A549 (cell line): ENCODE measurements around the gene LARGE1. TPM values are rescaled to one million over a fixed set of nuclear protein-coding genes. Genes with fewer than 3 reads are reported as not detected.

Experiments
- ATAC-seq, 2 experiments: fragments of 200-7000 bp in 1 of 2; fragments of >200 bp in 1 of 2; cut with Nextera tagmentation in 1 of 2; cut with Tn5 transposase in 1 of 2; 3 replicates each; pipeline versions ENCODE4 v1.8.0 to v1.9.1; 2018 to 2020; ENCODE audit warnings: mild to moderate bottlenecking in 1 of 2, moderate library complexity in 1 of 2
- CTCF ChIA-PET: fragments of 300-600 bp; sonication (Branson Sonifier 250); formaldehyde crosslinking; extraction: SDS; loops from one replicate; lab custom pipeline; 2021; ENCODE audit warnings: antibody characterized with exemption, inconsistent platforms; lab: Yijun Ruan, JAX
- POLR2A ChIA-PET: fragments of 350-600 bp; formaldehyde crosslinking; extraction: SDS; loops from one replicate; lab custom pipeline; 2021; ENCODE audit warnings: antibody characterized with exemption, inconsistent platforms; lab: Yijun Ruan, JAX
- DNase-seq, 2 experiments: peaks; one replicate each; pipeline versions ENCODE4 v3.0.0 to v3.0.0-alpha.2; 2011 to 2016; ENCODE audit warnings: low read depth in 1 of 2, low spot score in 1 of 2
- FAIRE-seq: peaks from 2 replicates; lab custom pipeline; 2011; peaks lifted over from hg19 to GRCh38; lab: Jason Lieb, UNC
- H3K27ac ChIP-seq, 2 experiments: fragments of >200 bp; sonication (Bioruptor Twin); formaldehyde crosslinking; 3 replicates each; pipeline ENCODE4 v1.5.1; 2016 to 2017
- H3K4me1 ChIP-seq: fragments of >200 bp; sonication (Bioruptor Twin); formaldehyde crosslinking; 3 replicates; pipeline ENCODE4 v1.6.1; 2016
- H3K4me2 ChIP-seq: fragments of >200 bp; sonication (Bioruptor Twin); formaldehyde crosslinking; 3 replicates; pipeline ENCODE4 v1.6.1; 2016
- H3K4me3 ChIP-seq: fragments of >200 bp; sonication (Bioruptor Twin); formaldehyde crosslinking; 3 replicates; pipeline ENCODE4 v1.5.1; 2016
- H3K9me3 ChIP-seq: fragments of >200 bp; sonication (Bioruptor Twin); formaldehyde crosslinking; 3 replicates; pipeline ENCODE4 v1.6.1; 2016
- BHLHE40 ChIP-seq: IDR thresholded peaks from 2 replicates; pipeline ENCODE4 v1.6.1; 2012; ENCODE audit warnings: low read depth, low read length, inconsistent platforms
- CEBPB ChIP-seq, 2 experiments: fragments of >200 bp in 1 of 2; sonication (Bioruptor Twin) in 1 of 2; formaldehyde crosslinking in 1 of 2; IDR thresholded peaks; 2 replicates each; pipeline ENCODE4 v1.6.1; 2012 to 2016
- CHD2 ChIP-seq: fragments of 150-350 bp; IDR thresholded peaks from 2 replicates; pipeline ENCODE4 v1.6.1; 2014; ENCODE audit warnings: low read length; ENCODE audit not compliant: partially characterized antibody
- CHD4 ChIP-seq: fragments of 200-600 bp; sonication (generic); IDR thresholded peaks from 2 replicates; pipeline ENCODE4 v1.6.1; 2016; ENCODE audit warnings: antibody characterized with exemption, mild to moderate bottlenecking, borderline replicate concordance
- EP300 ChIP-seq, 2 experiments: fragments of >200 bp; sonication (Bioruptor Twin); formaldehyde crosslinking; IDR thresholded peaks; 2 replicates in 1 of 2; 3 replicates in 1 of 2; pipeline ENCODE4 v1.6.1; 2016 to 2017
- GATA3 ChIP-seq: IDR thresholded peaks from 2 replicates; pipeline ENCODE4 v1.6.1; 2012; ENCODE audit warnings: borderline replicate concordance
- HEYL ChIP-seq: fragments of 250-450 bp; sonication (Bioruptor Pico); IDR thresholded peaks from 2 replicates; pipeline ENCODE4 v1.8.0; 2021; ENCODE audit warnings: mild to moderate bottlenecking, moderate library complexity
- HOXB5 ChIP-seq: fragments of 250-450 bp; sonication (Bioruptor Pico); IDR thresholded peaks from 2 replicates; pipeline ENCODE4 v1.5.0; 2020; ENCODE audit warnings: mild to moderate bottlenecking, moderate library complexity
- KDM5A ChIP-seq: fragments of 200-600 bp; sonication (generic); IDR thresholded peaks from 2 replicates; pipeline ENCODE4 v1.6.1; 2016; ENCODE audit warnings: antibody characterized with exemption, mild to moderate bottlenecking
- MAFK ChIP-seq: fragments of 450-650 bp; IDR thresholded peaks from 2 replicates; pipeline ENCODE4 v1.6.1; 2014; ENCODE audit not compliant: partially characterized antibody
- MYC ChIP-seq: IDR thresholded peaks from 2 replicates; pipeline ENCODE4 v1.6.1; 2012; ENCODE audit warnings: mild to moderate bottlenecking, inconsistent platforms, low read length, improper control_type of control experiment, borderline replicate concordance
- NPAS2 ChIP-seq: fragments of 250-450 bp; sonication (Bioruptor Pico); IDR thresholded peaks from 2 replicates; pipeline ENCODE4 v1.8.0; 2022; ENCODE audit warnings: mild to moderate bottlenecking, moderate library complexity, borderline replicate concordance
- NR3C1 ChIP-seq: fragments of >200 bp; sonication (Bioruptor Twin); formaldehyde crosslinking; IDR thresholded peaks from 3 replicates; pipeline ENCODE4 v1.6.1; 2017
- POLR2AphosphoS2 ChIP-seq: conservative IDR thresholded peaks from 2 replicates; pipeline ENCODE4 v1.6.1; 2012; ENCODE audit warnings: low read length, improper control_type of control experiment, inconsistent platforms
- RFX5 ChIP-seq: fragments of 450-650 bp; IDR thresholded peaks from 2 replicates; pipeline ENCODE4 v1.7.1; 2014; ENCODE audit warnings: antibody characterized with exemption, mild to moderate bottlenecking, moderate library complexity
- RNF2 ChIP-seq: fragments of 200-600 bp; sonication (generic); IDR thresholded peaks from 2 replicates; pipeline ENCODE4 v1.6.1; 2016; ENCODE audit warnings: low read depth, mild to moderate bottlenecking, antibody characterized with exemption, moderate library complexity, borderline replicate concordance
- SMC3 ChIP-seq: fragments of >200 bp; sonication (Bioruptor Twin); formaldehyde crosslinking; IDR thresholded peaks from 3 replicates; pipeline ENCODE4 v1.6.1; 2018; ENCODE audit warnings: inconsistent platforms
- SREBF2 ChIP-seq: fragments of 450-650 bp; IDR thresholded peaks from 2 replicates; pipeline ENCODE4 v1.6.1; 2014; ENCODE audit warnings: mild to moderate bottlenecking, moderate library complexity
- TP53 ChIP-seq: fragments of 250-450 bp; sonication (Bioruptor Pico); IDR thresholded peaks from 2 replicates; pipeline ENCODE4 v1.5.0; 2021; ENCODE audit warnings: mild to moderate bottlenecking, moderate library complexity
- WGBS: methylation state at CpG from one replicate; pipeline ENCODE4 v1.1.6; 2017; ENCODE audit errors: missing lambda C conversion rate; 5-methylcytosine and 5-hydroxymethylcytosine counted together
- polyA plus RNA-seq, 4 experiments: library from polyadenylated mRNA; depleted of rRNA in 3 of 4; stranded (reverse); fragments of >200 nt; fragmentation: RNase III in 1 of 4; extraction: RNeasy Plus Mini Kit Qiagen cat#74134 plus additional on column Dnase treatment in 1 of 4; gene quantifications; 2 replicates in 3 of 4; 3 replicates in 1 of 4; pipeline ENCODE4 v1.2.3, GENCODE V29; 2011 to 2017
- TF ChIP-seq, protein P1 (sequence below): IDR thresholded peaks from 2 replicates; pipeline ENCODE4 v1.6.1; 2012
- TF ChIP-seq, protein P2 (sequence below): fragments of 250-450 bp; sonication (Bioruptor Pico); IDR thresholded peaks from 2 replicates; pipeline ENCODE4 v1.5.0; 2021; ENCODE audit warnings: mild to moderate bottlenecking, moderate library complexity, borderline replicate concordance

Gene LARGE1
- polyA plus RNA-seq, 2 of the 4 experiments (the other 2 are of a cell fraction) = 2.7 to 5.8 TPM

DNA sequence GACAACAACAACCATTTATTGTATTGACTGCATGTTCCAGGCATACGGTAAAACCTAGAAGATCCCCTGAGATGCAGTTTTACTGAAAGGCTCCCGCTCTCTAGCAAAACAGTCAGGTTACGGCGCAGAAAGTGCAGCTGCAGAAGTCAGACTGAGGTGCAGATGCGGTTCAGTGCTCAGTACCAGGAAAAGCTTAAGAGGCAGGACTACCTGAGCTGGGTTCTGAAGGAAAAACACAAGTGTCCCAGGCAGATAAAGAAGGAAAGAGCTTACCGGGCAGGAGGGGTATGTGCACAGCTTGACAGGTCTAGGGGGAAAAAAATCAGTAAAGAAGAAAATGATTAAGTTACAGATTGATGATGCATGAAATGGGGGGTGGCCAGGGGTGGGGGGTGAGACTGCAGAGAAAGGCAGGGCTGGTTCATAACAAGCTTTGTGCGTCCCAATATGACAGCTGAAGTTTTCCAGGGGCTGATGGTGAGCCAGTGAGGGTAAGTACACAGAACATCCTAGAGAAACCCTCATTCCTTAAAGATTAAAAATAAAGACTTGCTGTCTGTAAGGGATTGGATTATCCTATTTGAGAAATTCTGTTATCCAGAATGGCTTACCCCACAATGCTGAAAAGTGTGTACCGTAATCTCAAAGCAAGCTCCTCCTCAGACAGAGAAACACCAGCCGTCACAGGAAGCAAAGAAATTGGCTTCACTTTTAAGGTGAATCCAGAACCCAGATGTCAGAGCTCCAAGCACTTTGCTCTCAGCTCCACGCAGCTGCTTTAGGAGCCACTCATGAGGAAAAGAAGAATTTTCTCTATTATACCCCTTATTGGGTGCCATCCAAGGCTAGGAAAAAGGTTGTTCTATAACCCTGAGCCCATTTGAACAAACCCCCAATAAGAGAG is 11.9 kb downstream of the LARGE1 start:
- H3K4me2 ChIP-seq = peak overlapping the region; percentile 14; the same call in 1 of the 3 replicates
- no peak overlapping the region for H3K4me3 ChIP-seq
- H3K9me3 ChIP-seq = no peaks in the 10 kb centered on the region
- 89% methylated on average over 10 of the region's 10 CpGs for WGBS
- H3K27ac ChIP-seq = no peak overlapping the region
- no peak for ATAC-seq
- CTCF ChIA-PET = interaction anchor here (0.6 to 4.2 kb wide), 4 partner anchors 8 to 566 kb away, joined by 3 to 18 read pairs (median 3); no protein-coding TSS in a partner anchor
- H3K4me1 ChIP-seq = peaks cover 4% of the 10 kb centered on the region; the same call in 1 of the 3 replicates
- DNase-seq = no peak
- no peak for FAIRE-seq
- POLR2A ChIA-PET = interaction anchor here (0.7 kb wide), 1 partner anchor 631 kb away, joined by 4 read pairs; no protein-coding TSS in a partner anchor
- no peak for TF ChIP-seq NR3C1
- TF ChIP-seq, protein P1, sequence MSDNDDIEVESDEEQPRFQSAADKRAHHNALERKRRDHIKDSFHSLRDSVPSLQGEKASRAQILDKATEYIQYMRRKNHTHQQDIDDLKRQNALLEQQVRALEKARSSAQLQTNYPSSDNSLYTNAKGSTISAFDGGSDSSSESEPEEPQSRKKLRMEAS = no peak
- TF ChIP-seq MYC = no peak
- no peak for TF ChIP-seq MAFK
- no peak for TF ChIP-seq RFX5
- TF ChIP-seq BHLHE40 = no peak

DNA sequence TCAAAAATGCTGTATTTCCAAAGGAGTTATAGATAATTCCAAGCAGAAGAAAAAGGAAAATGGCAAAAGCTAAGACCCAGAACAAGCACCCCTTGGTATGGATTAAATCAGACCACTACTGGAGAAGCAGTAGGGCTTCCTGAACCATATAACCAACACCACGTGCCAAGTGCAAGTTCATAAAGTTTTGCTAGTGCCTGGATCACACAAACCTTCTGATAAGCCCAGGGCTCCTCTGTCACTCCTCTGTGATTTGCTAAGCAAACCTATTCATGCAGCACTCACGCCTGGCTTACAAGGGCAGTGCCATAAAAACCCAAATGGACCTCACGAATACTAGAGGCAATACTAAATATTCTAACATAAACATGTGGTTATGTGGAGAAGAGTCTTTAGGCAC is 13.3 kb downstream of the LARGE1 start:
- Histone ChIP-seq H3K9me3 (no peaks in the 10 kb centered on the region), H3K4me1 (peaks cover 4% of the 10 kb centered on the region; the same call in 1 of the 3 replicates)
- POLR2A ChIA-PET = no interaction called here
- DNase-seq = no peak
- CTCF ChIA-PET = no interaction called here
- TF ChIP-seq EP300 (IDR thresholded peaks at IDR 0.05) (no peak), BHLHE40 (no peak), KDM5A (no peak), RFX5 (no peak), CHD2 (no peak), CEBPB (IDR thresholded peaks at IDR 0.05) (no peak), HOXB5 (CRISPR knock-in tag) (no peak)
- TF ChIP-seq, all 56 proteins: peak for 0
- 52% methylated on average over 3 of the region's 3 CpGs for WGBS
- no peak overlapping the region for H3K4me3 ChIP-seq
- H3K27ac ChIP-seq = no peak overlapping the region
- H3K4me2 ChIP-seq = no peak overlapping the region
- ATAC-seq = no peak
- no peak for FAIRE-seq

DNA sequence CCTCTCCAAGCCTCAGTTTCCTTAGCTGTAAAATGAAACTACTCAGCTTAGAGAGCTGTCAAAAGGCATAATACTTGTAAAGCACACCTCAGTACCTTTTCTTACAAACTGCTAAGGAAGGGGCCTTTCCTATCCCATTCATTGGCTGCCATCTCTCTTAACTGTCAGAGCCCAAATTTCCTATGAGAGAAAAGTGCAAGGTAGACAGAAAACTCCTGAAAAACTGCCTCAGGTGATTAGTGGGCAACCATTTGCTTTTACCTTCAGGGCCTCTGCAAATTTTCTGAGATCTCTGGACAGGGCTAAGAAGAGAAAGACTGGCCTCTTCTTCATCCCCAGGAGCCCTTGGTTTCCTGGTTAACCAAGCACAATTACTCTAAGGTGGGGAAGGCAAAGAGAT is 13.8 kb downstream of the LARGE1 start:
- POLR2A ChIA-PET = no interaction called here
- Histone ChIP-seq H3K9me3 (no peaks in the 10 kb centered on the region), H3K4me1 (peaks cover 4% of the 10 kb centered on the region; the same call in 1 of the 3 replicates), H3K27ac (no peak overlapping the region), H3K4me2 (no peak overlapping the region), H3K4me3 (no peak overlapping the region)
- no peak for DNase-seq
- CTCF ChIA-PET = no interaction called here
- ATAC-seq = no peak
- FAIRE-seq = no peak
- TF ChIP-seq SMC3 = no peak
- no peak for TF ChIP-seq RNF2
- TF ChIP-seq MAFK = peak; percentile 61
- no peak for TF ChIP-seq HEYL (CRISPR knock-in tag)
- TF ChIP-seq CHD4 = no peak

DNA sequence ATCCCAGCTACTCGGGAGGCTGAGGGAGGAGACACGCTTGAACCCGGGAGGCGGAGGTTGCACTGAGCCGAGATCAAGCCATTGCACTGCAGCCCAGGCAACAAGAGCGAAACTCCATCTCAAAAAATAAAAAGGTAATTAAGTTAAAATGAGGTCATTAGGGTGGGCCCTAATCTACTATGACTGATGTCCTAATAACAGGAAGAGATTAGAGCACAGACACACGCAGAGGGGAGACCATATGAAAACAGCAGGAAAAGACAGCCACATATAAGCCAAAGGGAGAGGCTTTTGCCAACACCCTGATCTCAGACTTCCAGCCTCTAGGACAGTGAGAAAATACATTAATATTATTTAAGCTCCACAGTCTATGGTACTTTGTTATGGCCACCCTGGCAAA is 17.3 kb downstream of the LARGE1 start:
- no peak for ATAC-seq
- no peak for FAIRE-seq
- CTCF ChIA-PET = interaction anchor here (0.7 kb wide), 1 partner anchor 120 kb away, joined by 4 read pairs; no protein-coding TSS in a partner anchor
- H3K4me3 ChIP-seq = no peak overlapping the region
- H3K4me2 ChIP-seq = no peak overlapping the region
- TF ChIP-seq SREBF2 = no peak
- no peak for TF ChIP-seq GATA3
- TF ChIP-seq RNF2 = no peak
- TF ChIP-seq TP53 (CRISPR knock-in tag) = no peak
- no peak for TF ChIP-seq NR3C1
- TF ChIP-seq NPAS2 (CRISPR knock-in tag) = no peak
- TF ChIP-seq, protein P1 = no peak
- TF ChIP-seq, protein P2, sequence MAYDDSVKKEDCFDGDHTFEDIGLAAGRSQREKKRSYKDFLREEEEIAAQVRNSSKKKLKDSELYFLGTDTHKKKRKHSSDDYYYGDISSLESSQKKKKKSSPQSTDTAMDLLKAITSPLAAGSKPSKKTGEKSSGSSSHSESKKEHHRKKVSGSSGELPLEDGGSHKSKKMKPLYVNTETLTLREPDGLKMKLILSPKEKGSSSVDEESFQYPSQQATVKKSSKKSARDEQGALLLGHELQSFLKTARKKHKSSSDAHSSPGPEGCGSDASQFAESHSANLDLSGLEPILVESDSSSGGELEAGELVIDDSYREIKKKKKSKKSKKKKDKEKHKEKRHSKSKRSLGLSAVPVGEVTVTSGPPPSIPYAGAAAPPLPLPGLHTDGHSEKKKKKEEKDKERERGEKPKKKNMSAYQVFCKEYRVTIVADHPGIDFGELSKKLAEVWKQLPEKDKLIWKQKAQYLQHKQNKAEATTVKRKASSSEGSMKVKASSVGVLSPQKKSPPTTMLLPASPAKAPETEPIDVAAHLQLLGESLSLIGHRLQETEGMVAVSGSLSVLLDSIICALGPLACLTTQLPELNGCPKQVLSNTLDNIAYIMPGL (CRISPR knock-in tag) = no peak
- TF ChIP-seq SMC3 = no peak
- no peak for TF ChIP-seq BHLHE40
- no peak for TF ChIP-seq KDM5A
- no peak for TF ChIP-seq POLR2AphosphoS2
- TF ChIP-seq, all 56 proteins: peak for 0
- DNase-seq = no peak
- 86% methylated on average over 7 of the region's 7 CpGs for WGBS
- POLR2A ChIA-PET = no interaction called here
- Histone ChIP-seq H3K27ac (no peak overlapping the region), H3K9me3 (no peaks in the 10 kb centered on the region), H3K4me1 (no peaks in the 10 kb centered on the region)
